K562 (cell line): ENCODE measurements around the gene CKM. TPM values are rescaled to one million over a fixed set of nuclear protein-coding genes. Genes with fewer than 3 reads are reported as not detected.

Source experiments
- ATAC-seq: fragments of 200-7000 bp; cut with Tn5 transposase; 3 replicates; pipeline ENCODE4 v1.9.1; 2020; ENCODE audit warnings: moderate library complexity
- BruUV-seq: library from RNA; stranded (reverse); fragments of 400-500 nt; replicated peaks from 2 replicates; lab custom pipeline; 2021; lab: Mats Ljungman, UMichigan
- CTCF ChIA-PET: fragments of 300-600 bp; formaldehyde crosslinking; extraction: SDS; loops from one replicate; lab custom pipeline; 2021; ENCODE audit warnings: low intra/inter-chr PET ratio; lab: Yijun Ruan, JAX
- POLR2A ChIA-PET: fragments of 300-600, 350-650 bp; sonication (Branson Sonifier 250); formaldehyde crosslinking; extraction: SDS; loops from one replicate; lab custom pipeline; 2021; ENCODE audit warnings: antibody characterized with exemption, inconsistent platforms; lab: Yijun Ruan, JAX
- DNase-seq, 4 experiments: peaks; one replicate each; pipeline versions ENCODE4 v3.0.0 to v3.0.0-alpha.2; 2011 to 2018; ENCODE audit warnings: low spot score in 3 of 4, mixed read lengths in 3 of 4; ENCODE audit errors: extremely low read depth in 1 of 4
- FAIRE-seq: peaks from 2 replicates; lab custom pipeline; 2011; peaks lifted over from hg19 to GRCh38; lab: Jason Lieb, UNC
- H2AFZ ChIP-seq: 2 replicates; pipeline ENCODE4 v1.6.0; 2011; ENCODE audit warnings: low read depth, low read length, control low read depth, inconsistent platforms
- H3K27ac ChIP-seq: fragments of 200-600 bp; 3 replicates; pipeline ENCODE4 v1.8.0; 2011; ENCODE audit warnings: low read depth, mild to moderate bottlenecking, control low read depth, inconsistent platforms, low read length, moderate library complexity, mixed read lengths; ENCODE audit errors: extremely low read depth
- H3K27me3 ChIP-seq, 2 experiments: fragments of 300-600 bp in 1 of 2; 2 replicates in 1 of 2; 3 replicates in 1 of 2; pipeline versions ENCODE4 v1.6.0 to v1.8.0; 2011; ENCODE audit warnings: inconsistent platforms in 2 of 2, low read length in 2 of 2, mild to moderate bottlenecking in 1 of 2, mixed read lengths in 1 of 2, moderate library complexity in 1 of 2; ENCODE audit not compliant: control insufficient read depth in 2 of 2, insufficient read depth in 2 of 2
- H3K36me3 ChIP-seq: fragments of 300-600 bp; 3 replicates; pipeline ENCODE4 v1.8.0; 2011; ENCODE audit warnings: mild to moderate bottlenecking, low read length, inconsistent platforms; ENCODE audit not compliant: control insufficient read depth, insufficient read depth
- H3K4me1 ChIP-seq, 2 experiments: fragments of 200-600 bp in 1 of 2; replicated peaks in 1 of 2; 2 replicates in 1 of 2; 3 replicates in 1 of 2; pipeline versions ENCODE4 v1.5.1 to v1.8.0; 2011; ENCODE audit warnings: inconsistent platforms in 2 of 2, low read length in 2 of 2, mild to moderate bottlenecking in 1 of 2, mixed read lengths in 1 of 2, moderate library complexity in 1 of 2; ENCODE audit not compliant: control insufficient read depth in 2 of 2, insufficient read depth in 2 of 2
- H3K4me2 ChIP-seq: 2 replicates; pipeline ENCODE4 v1.6.1; 2011; ENCODE audit warnings: low read length, control low read depth, inconsistent platforms, mixed read lengths; ENCODE audit not compliant: insufficient read depth
- H3K4me3 ChIP-seq: fragments of 200-600 bp; sonication (generic), shearing (Covaris generic); 2 replicates; pipeline ENCODE4 v1.5.1; 2016; ENCODE audit warnings: control low read depth, inconsistent platforms
- H3K79me2 ChIP-seq: fragments of 200-600 bp; 3 replicates; pipeline ENCODE4 v1.8.0; 2011; ENCODE audit warnings: low read length, inconsistent platforms; ENCODE audit not compliant: control insufficient read depth, insufficient read depth
- H3K9ac ChIP-seq, 2 experiments: 2 replicates each; pipeline versions ENCODE4 v1.6.0 to v1.6.1; 2011; ENCODE audit warnings: low read depth in 2 of 2, low read length in 2 of 2, control low read depth in 1 of 2, inconsistent platforms in 1 of 2, mild to moderate bottlenecking in 1 of 2, mixed read lengths in 1 of 2; ENCODE audit not compliant: insufficient read depth in 1 of 2
- H3K9me1 ChIP-seq: one replicate; pipeline ENCODE4 v1.6.0; 2011; ENCODE audit warnings: inconsistent platforms, mild to moderate bottlenecking, low read length, moderate library complexity; ENCODE audit not compliant: control insufficient read depth, insufficient read depth
- H3K9me3 ChIP-seq: replicated peaks from 2 replicates; pipeline ENCODE4 v1.5.1; 2011; ENCODE audit warnings: low read depth, low read length, inconsistent platforms; ENCODE audit not compliant: control insufficient read depth, insufficient read depth
- H4K20me1 ChIP-seq: replicated peaks from 2 replicates; pipeline ENCODE4 v1.6.1; 2011; ENCODE audit warnings: low read length, inconsistent platforms, mixed read lengths; ENCODE audit not compliant: control insufficient read depth, insufficient read depth
- BRD4 ChIP-seq: fragments of 200-600 bp; sonication (generic); IDR thresholded peaks from 2 replicates; pipeline ENCODE4 v1.6.1; 2017; ENCODE audit warnings: inconsistent platforms
- CREB1 ChIP-seq, 2 experiments: sonication (generic) in 1 of 2; formaldehyde crosslinking in 1 of 2; IDR thresholded peaks; 2 replicates each; pipeline versions ENCODE4 v1.6.1 to v1.8.0; 2012 to 2022; ENCODE audit warnings: inconsistent platforms in 1 of 2, mild to moderate bottlenecking in 1 of 2, missing genetic modification reagents in 1 of 2, moderate library complexity in 1 of 2
- CREBBP ChIP-seq: IDR thresholded peaks from one replicate; pipeline ENCODE4 v1.6.1; 2012; ENCODE audit warnings: low read depth, mild to moderate bottlenecking, control low read depth, inconsistent platforms, low read length
- CREM ChIP-seq: IDR thresholded peaks from 2 replicates; pipeline ENCODE4 v1.6.1; 2014; ENCODE audit warnings: antibody characterized with exemption, low read depth
- DACH1 ChIP-seq: fragments of 450-650 bp; IDR thresholded peaks from 2 replicates; pipeline ENCODE4 v1.6.1; 2018; ENCODE audit not compliant: partially characterized antibody
- FOSL1 ChIP-seq: fragments of 200-800 bp; sonication (Bioruptor generic); conservative IDR thresholded peaks from 2 replicates; pipeline ENCODE4 v1.6.1; 2016; ENCODE audit warnings: missing genetic modification characterization, missing compliant biosample characterization
- KLF16 ChIP-seq: IDR thresholded peaks from 2 replicates; pipeline ENCODE4 v1.6.1; 2016; ENCODE audit warnings: antibody characterized with exemption
- MECOM ChIP-seq: fragments of 250-450 bp; sonication (Bioruptor Pico); IDR thresholded peaks from 2 replicates; pipeline ENCODE4 v1.8.0; 2022; ENCODE audit warnings: inconsistent platforms
- NFIC ChIP-seq: fragments of 450-650 bp; IDR thresholded peaks from 2 replicates; pipeline ENCODE4 v1.6.1; 2017; ENCODE audit warnings: mild to moderate bottlenecking, inconsistent platforms
- POLR2B ChIP-seq: fragments of 450-650 bp; IDR thresholded peaks from 2 replicates; pipeline ENCODE4 v1.6.1; 2018; ENCODE audit warnings: low read depth; ENCODE audit not compliant: partially characterized antibody
- PURB ChIP-seq: sonication (generic); formaldehyde crosslinking; IDR thresholded peaks from 2 replicates; pipeline ENCODE4 v1.9.0; 2021; ENCODE audit warnings: low read depth, mild to moderate bottlenecking, missing genetic modification reagents
- STAT5A ChIP-seq: IDR thresholded peaks from 2 replicates; pipeline ENCODE4 v1.6.1; 2012; ENCODE audit warnings: low read length, inconsistent platforms, borderline replicate concordance
- ZBTB7A ChIP-seq: IDR thresholded peaks from 2 replicates; pipeline ENCODE4 v1.6.1; 2011; ENCODE audit warnings: low read depth, mild to moderate bottlenecking, low read length, moderate library complexity, borderline replicate concordance; ENCODE audit not compliant: control insufficient read depth
- ZBTB8A ChIP-seq: fragments of 450-650 bp; IDR thresholded peaks from 2 replicates; pipeline ENCODE4 v1.6.1; 2018; ENCODE audit warnings: mild to moderate bottlenecking, moderate library complexity; ENCODE audit not compliant: partially characterized antibody
- ZNF165 ChIP-seq: fragments of 250-450 bp; sonication (Bioruptor Pico); IDR thresholded peaks from 2 replicates; pipeline ENCODE4 v1.4.0; 2020; ENCODE audit warnings: borderline replicate concordance
- WGBS: fragments of 100-300 bp; shearing (Covaris generic); methylation state at CpG from one replicate; pipeline ENCODE4 v1.1.6; 2016; ENCODE audit warnings: low coverage, mixed read lengths; ENCODE audit not compliant: insufficient coverage; ENCODE audit errors: missing lambda C conversion rate; 5-methylcytosine and 5-hydroxymethylcytosine counted together
- in situ Hi-C: fragments of 300-500 bp; cut with MboI; formaldehyde crosslinking; loops from 4 replicates; pipeline ENCODE4 v1.15.0; 2018; ENCODE audit warnings: inconsistent platforms, mixed read lengths
- intact Hi-C: fragments of 100-400 bp; cut with micrococcal nuclease; formaldehyde crosslinking; loops from 2 replicates; pipeline ENCODE4 v1.14.2; 2022
- polyA plus RNA-seq, 8 experiments: library from polyadenylated mRNA; depleted of rRNA in 4 of 8; stranded (reverse) in 5 of 8; unstranded in 3 of 8; fragments of >200 nt; fragmentation: Nextera tagmentation in 2 of 8; fragmentation: Illumina TruSeq in 1 of 8; extraction: Ambion mirVana in 2 of 8; extraction: Trizol in 1 of 8; gene quantifications; 2 replicates each; pipeline versions ENCODE4 v1.2.1 to v1.2.3, GENCODE V29; 2011 to 2014; ENCODE audit warnings: inconsistent platforms in 1 of 8, missing spikeins in 1 of 8
- total RNA-seq, 7 experiments: library from RNA; depleted of rRNA in 6 of 7; stranded (reverse); fragments of >200 nt in 6 of 7; fragmentation: Illumina TruSeq in 2 of 7; extraction: Trizol in 2 of 7; gene quantifications; 2 replicates each; pipeline versions ENCODE4 v1.2.1 to v1.2.3, GENCODE V29; 2011 to 2021; ENCODE audit warnings: low replicate concordance in 1 of 7
- TF ChIP-seq, protein P1 (sequence below), 2 experiments: fragments of 200-800 bp in 1 of 2; sonication (Bioruptor generic) in 1 of 2; sonication (generic) in 1 of 2; formaldehyde crosslinking in 1 of 2; IDR thresholded peaks in 1 of 2; conservative IDR thresholded peaks in 1 of 2; 2 replicates each; pipeline versions ENCODE4 v1.5.0 to v1.6.1; 2016 to 2020; ENCODE audit warnings: missing compliant biosample characterization in 1 of 2, missing genetic modification characterization in 1 of 2, missing genetic modification reagents in 1 of 2
- TF ChIP-seq, protein P2 (sequence below): fragments of 450-650 bp; IDR thresholded peaks from 2 replicates; pipeline ENCODE4 v1.6.1; 2016

The CKM gene
- total and polyA plus RNA-seq, 9 of the 15 experiments (the other 6 are each of a cell fraction or from before 2014, with no cell fraction given): 0.06 to 0.17 (median 0.09) TPM; not detected in 4

DNA sequence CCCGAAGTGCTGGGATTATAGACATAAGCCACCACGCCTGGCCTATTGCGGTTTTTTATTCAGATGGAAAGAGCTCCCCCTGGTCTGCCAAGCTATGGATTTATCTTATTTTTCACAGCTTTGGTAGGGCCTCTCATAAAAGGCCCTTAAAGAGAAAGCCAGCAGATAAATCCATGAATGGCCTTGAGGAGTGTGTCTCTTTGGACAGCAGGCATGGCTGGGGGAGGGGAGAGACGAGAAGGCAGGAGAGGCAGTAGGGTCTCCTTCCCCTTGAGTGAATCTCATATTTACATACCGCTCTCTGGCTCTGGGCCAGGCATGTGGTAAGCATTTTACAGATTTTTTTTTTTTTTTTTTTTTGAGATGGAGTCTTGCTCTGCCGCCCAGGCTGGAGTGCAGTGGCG, 46.4 kb downstream of the CKM start:
- Histone ChIP-seq H3K27ac (no peak overlapping the region; the same call in 2 of the 3 replicates), H4K20me1 (no peaks in the 10 kb centered on the region), H3K9me1 (no peaks in the 10 kb centered on the region), H3K4me2 (no peak overlapping the region), H3K79me2 (no peaks in the 10 kb centered on the region), H3K9ac (no peak overlapping the region), H3K4me1 (peaks cover 17 to 31% of the 10 kb centered on the region in 2 experiments; a peak in 4 of 5 replicates)
- BruUV-seq: no TSS peak
- in situ Hi-C loops (no loop called here), intact Hi-C loops (no loop called here)
- CTCF ChIA-PET: no interaction called here
- WGBS: 44% methylated on average over 5 of the region's 7 CpGs
- POLR2A ChIA-PET: interaction anchor here (0.5 to 2.3 kb wide), 5 partner anchors 9 to 32 kb away, joined by 3 to 5 read pairs (median 4); no protein-coding TSS in a partner anchor
- FAIRE-seq: no peak
- TF ChIP-seq CREB1 (IDR thresholded peaks at IDR 0.05) (no peak), CREB1 (CRISPR knock-in tag; IDR thresholded peaks at IDR 0.05) (no peak), CREBBP (no peak), BRD4 (no peak), ZBTB7A (peak; percentile 24; the same call in 1 of the 2 replicates), DACH1 (no peak), CREM (no peak), ZNF165 (CRISPR knock-in tag) (no peak), POLR2B (no peak), NFIC (peak; percentile 86), FOSL1 (tag) (no peak), PURB (CRISPR knock-in tag) (no peak), KLF16 (no peak), MECOM (CRISPR knock-in tag) (no peak), ZBTB8A (no peak), STAT5A (no peak)
- TF ChIP-seq, protein P1, sequence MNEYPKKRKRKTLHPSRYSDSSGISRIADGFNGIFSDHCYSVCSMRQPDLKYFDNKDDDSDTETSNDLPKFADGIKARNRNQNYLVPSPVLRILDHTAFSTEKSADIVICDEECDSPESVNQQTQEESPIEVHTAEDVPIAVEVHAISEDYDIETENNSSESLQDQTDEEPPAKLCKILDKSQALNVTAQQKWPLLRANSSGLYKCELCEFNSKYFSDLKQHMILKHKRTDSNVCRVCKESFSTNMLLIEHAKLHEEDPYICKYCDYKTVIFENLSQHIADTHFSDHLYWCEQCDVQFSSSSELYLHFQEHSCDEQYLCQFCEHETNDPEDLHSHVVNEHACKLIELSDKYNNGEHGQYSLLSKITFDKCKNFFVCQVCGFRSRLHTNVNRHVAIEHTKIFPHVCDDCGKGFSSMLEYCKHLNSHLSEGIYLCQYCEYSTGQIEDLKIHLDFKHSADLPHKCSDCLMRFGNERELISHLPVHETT (CRISPR knock-in tag; conservative IDR thresholded peaks at IDR 0.05 in 1 of 2, IDR thresholded peaks at IDR 0.05 in 1 of 2): no peak
- TF ChIP-seq, protein P2, sequence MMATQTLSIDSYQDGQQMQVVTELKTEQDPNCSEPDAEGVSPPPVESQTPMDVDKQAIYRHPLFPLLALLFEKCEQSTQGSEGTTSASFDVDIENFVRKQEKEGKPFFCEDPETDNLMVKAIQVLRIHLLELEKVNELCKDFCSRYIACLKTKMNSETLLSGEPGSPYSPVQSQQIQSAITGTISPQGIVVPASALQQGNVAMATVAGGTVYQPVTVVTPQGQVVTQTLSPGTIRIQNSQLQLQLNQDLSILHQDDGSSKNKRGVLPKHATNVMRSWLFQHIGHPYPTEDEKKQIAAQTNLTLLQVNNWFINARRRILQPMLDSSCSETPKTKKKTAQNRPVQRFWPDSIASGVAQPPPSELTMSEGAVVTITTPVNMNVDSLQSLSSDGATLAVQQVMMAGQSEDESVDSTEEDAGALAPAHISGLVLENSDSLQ: no peak
- TF ChIP-seq, all 486 proteins: peak for 2
- H3K4me3 ChIP-seq: no peak overlapping the region
- ATAC-seq (peak; percentile 13; the same call in 1 of the 3 replicates), DNase-seq (peak in 1 of 4 experiments; percentile 48)
- no peaks in the 10 kb centered on the region for H3K9me3 ChIP-seq
- no peaks in the 10 kb centered on the region for H3K27me3 ChIP-seq
- no peak overlapping the region for H2AFZ ChIP-seq
- H3K36me3 ChIP-seq: peaks cover 51% of the 10 kb centered on the region
